ENCODE results near the gene MINDY1.

The MINDY1 gene

GRCh38 chr1:150969626-150970025 is 37.1 kb downstream of the MINDY1 start:
- peak overlapping the region; percentile 86 for H3K27ac ChIP-seq
- TF ChIP-seq ZFX (IDR thresholded peaks at IDR 0.05; ENCODE audit: borderline replicate concordance), result no peak
- TF ChIP-seq, protein P1, sequence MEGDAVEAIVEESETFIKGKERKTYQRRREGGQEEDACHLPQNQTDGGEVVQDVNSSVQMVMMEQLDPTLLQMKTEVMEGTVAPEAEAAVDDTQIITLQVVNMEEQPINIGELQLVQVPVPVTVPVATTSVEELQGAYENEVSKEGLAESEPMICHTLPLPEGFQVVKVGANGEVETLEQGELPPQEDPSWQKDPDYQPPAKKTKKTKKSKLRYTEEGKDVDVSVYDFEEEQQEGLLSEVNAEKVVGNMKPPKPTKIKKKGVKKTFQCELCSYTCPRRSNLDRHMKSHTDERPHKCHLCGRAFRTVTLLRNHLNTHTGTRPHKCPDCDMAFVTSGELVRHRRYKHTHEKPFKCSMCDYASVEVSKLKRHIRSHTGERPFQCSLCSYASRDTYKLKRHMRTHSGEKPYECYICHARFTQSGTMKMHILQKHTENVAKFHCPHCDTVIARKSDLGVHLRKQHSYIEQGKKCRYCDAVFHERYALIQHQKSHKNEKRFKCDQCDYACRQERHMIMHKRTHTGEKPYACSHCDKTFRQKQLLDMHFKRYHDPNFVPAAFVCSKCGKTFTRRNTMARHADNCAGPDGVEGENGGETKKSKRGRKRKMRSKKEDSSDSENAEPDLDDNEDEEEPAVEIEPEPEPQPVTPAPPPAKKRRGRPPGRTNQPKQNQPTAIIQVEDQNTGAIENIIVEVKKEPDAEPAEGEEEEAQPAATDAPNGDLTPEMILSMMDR (IDR thresholded peaks at IDR 0.05), result no peak

GRCh38 chr1:150968491-150968890 is 38.2 kb downstream of the MINDY1 start:
- TF ChIP-seq, protein P1 (IDR thresholded peaks at IDR 0.05), result no peak
- TF ChIP-seq ZFX (IDR thresholded peaks at IDR 0.05; ENCODE audit: borderline replicate concordance), result no peak
- peak overlapping the region; percentile 86; the same call in 1 of the 2 replicates for H3K27ac ChIP-seq

GRCh38 chr1:150967936-150968335 is 38.8 kb downstream of the MINDY1 start:
- TF ChIP-seq, protein P1 (IDR thresholded peaks at IDR 0.05), result no peak
- TF ChIP-seq ZFX (IDR thresholded peaks at IDR 0.05; ENCODE audit: borderline replicate concordance), result no peak
- no peak overlapping the region for H3K27ac ChIP-seq

DNA sequence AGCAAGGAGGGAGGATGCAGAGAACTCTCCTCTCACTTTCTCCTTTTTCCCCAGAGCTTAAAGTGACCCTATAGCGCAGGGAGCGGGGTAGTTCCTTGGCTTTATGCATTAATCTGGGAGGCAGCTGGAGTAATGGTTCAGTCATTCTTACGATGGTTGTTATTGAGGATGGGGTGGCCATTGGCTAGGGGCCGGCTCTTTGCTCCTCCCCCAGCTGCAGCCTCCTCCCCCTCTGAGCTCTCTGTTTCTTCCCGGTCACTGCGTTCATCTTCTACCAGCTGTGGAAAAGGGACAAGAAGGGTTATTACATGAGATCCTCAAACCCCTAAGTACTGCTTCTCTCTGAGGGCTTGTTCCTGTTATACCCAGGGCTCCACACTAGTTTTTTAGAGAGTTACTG is 40.7 kb downstream of the MINDY1 start:
- TF ChIP-seq ZFX (IDR thresholded peaks at IDR 0.05; ENCODE audit: borderline replicate concordance), result no peak
- TF ChIP-seq, protein P1 (IDR thresholded peaks at IDR 0.05), result no peak
- 0 out of 2 replicates have a peak overlapping the region, but pooled peaks have one; percentile 6 for H3K27ac ChIP-seq

DNA sequence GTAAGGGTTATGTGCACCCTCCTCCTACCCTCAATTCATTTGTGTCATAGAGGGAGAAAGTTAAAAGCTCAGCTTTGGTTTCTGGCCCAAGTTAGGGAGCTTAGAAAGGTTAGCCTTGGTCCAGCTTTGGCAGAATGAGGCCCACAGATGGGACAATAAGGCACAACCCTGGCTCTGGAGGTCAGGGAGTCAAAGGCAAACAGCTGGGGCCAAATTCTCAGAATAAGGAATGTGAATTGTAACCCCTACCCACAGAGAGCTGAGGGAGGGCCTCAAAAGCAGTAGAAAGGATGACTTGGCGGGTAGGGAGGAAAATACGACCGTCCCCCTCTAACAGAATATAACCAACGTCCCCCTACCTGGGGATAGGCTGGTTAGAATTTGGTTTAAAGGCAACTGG is 41.1 kb downstream of the MINDY1 start:
- TF ChIP-seq, protein P1 (IDR thresholded peaks at IDR 0.05), result no peak
- TF ChIP-seq ZFX (IDR thresholded peaks at IDR 0.05; ENCODE audit: borderline replicate concordance), result no peak
- H3K27ac ChIP-seq, result 0 out of 2 replicates have a peak overlapping the region, but pooled peaks have one; percentile 6

DNA sequence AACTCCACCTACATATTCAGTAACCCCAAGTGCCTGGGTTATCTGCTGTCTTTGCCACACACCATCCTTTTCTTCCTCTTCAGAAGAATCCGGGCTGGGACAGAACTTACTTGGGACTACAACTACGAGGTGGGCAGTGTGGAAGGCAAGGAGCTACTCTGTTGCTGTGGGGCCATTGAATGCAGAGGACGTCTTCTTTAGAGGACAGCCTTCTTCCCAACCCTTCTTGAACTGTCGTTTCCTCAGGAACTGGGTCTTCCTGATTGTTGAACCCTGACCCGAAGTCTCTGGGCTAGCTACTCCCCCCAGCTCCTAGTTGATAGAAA is 42.6 kb downstream of the MINDY1 start:
- TF ChIP-seq, protein P1 (IDR thresholded peaks at IDR 0.05), result no peak
- TF ChIP-seq ZFX (IDR thresholded peaks at IDR 0.05; ENCODE audit: borderline replicate concordance), result no peak
- H3K27ac ChIP-seq, result peak overlapping the region; percentile 11; the same call in 1 of the 2 replicates

GRCh38 chr1:150963321-150964163 is 43.2 kb downstream of the MINDY1 start:
- peak overlapping the region; percentile 21; the same call in 1 of the 2 replicates for H3K27ac ChIP-seq
- TF ChIP-seq, protein P1 (IDR thresholded peaks at IDR 0.05), result no peak
- TF ChIP-seq ZFX (IDR thresholded peaks at IDR 0.05; ENCODE audit: borderline replicate concordance), result no peak
